Measurements from ENCODE around the gene DHX38.

- TF ChIP-seq POLR2AphosphoS5 (IDR thresholded peaks at IDR 0.05; ENCODE audit: low read depth, low read length) (no peak), RFX5 (IDR thresholded peaks at IDR 0.05; ENCODE audit: low read length) (no peak), CHD2 (IDR thresholded peaks at IDR 0.05; ENCODE audit: low read length, partially characterized antibody) (no peak), MEF2A (IDR thresholded peaks at IDR 0.05; ENCODE audit: borderline replicate concordance, low read depth) (no peak), RCOR1 (IDR thresholded peaks at IDR 0.05; ENCODE audit: low read length) (no peak), YY1 (IDR thresholded peaks at IDR 0.05; ENCODE audit: low read depth) (no peak), EZH2phosphoT487 (IDR thresholded peaks at IDR 0.05; ENCODE audit: borderline replicate concordance, low read depth) (no peak), GABPA (IDR thresholded peaks at IDR 0.05; ENCODE audit: low read depth) (no peak), TCF12 (IDR thresholded peaks at IDR 0.05) (no peak)
- TF ChIP-seq, protein P1, sequence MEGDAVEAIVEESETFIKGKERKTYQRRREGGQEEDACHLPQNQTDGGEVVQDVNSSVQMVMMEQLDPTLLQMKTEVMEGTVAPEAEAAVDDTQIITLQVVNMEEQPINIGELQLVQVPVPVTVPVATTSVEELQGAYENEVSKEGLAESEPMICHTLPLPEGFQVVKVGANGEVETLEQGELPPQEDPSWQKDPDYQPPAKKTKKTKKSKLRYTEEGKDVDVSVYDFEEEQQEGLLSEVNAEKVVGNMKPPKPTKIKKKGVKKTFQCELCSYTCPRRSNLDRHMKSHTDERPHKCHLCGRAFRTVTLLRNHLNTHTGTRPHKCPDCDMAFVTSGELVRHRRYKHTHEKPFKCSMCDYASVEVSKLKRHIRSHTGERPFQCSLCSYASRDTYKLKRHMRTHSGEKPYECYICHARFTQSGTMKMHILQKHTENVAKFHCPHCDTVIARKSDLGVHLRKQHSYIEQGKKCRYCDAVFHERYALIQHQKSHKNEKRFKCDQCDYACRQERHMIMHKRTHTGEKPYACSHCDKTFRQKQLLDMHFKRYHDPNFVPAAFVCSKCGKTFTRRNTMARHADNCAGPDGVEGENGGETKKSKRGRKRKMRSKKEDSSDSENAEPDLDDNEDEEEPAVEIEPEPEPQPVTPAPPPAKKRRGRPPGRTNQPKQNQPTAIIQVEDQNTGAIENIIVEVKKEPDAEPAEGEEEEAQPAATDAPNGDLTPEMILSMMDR (IDR thresholded peaks at IDR 0.05), result no peak
- TF ChIP-seq, protein P2, sequence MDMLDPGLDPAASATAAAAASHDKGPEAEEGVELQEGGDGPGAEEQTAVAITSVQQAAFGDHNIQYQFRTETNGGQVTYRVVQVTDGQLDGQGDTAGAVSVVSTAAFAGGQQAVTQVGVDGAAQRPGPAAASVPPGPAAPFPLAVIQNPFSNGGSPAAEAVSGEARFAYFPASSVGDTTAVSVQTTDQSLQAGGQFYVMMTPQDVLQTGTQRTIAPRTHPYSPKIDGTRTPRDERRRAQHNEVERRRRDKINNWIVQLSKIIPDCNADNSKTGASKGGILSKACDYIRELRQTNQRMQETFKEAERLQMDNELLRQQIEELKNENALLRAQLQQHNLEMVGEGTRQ (IDR thresholded peaks at IDR 0.05; ENCODE audit: borderline replicate concordance, low read depth, low read length), result no peak
- TF ChIP-seq, protein P3, sequence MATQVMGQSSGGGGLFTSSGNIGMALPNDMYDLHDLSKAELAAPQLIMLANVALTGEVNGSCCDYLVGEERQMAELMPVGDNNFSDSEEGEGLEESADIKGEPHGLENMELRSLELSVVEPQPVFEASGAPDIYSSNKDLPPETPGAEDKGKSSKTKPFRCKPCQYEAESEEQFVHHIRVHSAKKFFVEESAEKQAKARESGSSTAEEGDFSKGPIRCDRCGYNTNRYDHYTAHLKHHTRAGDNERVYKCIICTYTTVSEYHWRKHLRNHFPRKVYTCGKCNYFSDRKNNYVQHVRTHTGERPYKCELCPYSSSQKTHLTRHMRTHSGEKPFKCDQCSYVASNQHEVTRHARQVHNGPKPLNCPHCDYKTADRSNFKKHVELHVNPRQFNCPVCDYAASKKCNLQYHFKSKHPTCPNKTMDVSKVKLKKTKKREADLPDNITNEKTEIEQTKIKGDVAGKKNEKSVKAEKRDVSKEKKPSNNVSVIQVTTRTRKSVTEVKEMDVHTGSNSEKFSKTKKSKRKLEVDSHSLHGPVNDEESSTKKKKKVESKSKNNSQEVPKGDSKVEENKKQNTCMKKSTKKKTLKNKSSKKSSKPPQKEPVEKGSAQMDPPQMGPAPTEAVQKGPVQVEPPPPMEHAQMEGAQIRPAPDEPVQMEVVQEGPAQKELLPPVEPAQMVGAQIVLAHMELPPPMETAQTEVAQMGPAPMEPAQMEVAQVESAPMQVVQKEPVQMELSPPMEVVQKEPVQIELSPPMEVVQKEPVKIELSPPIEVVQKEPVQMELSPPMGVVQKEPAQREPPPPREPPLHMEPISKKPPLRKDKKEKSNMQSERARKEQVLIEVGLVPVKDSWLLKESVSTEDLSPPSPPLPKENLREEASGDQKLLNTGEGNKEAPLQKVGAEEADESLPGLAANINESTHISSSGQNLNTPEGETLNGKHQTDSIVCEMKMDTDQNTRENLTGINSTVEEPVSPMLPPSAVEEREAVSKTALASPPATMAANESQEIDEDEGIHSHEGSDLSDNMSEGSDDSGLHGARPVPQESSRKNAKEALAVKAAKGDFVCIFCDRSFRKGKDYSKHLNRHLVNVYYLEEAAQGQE (IDR thresholded peaks at IDR 0.05; ENCODE audit: low read depth, low read length), result no peak
Observed at GRCh38 chr16:72110662-72111615, 17.3 kb downstream of the DHX38 start.

Data from SK-N-SH (cell line).